Mucosa of rectum (tissue), 2 donors: Measurements from ENCODE around the gene PRPF40B.
A peak's percentile ranks its signal among the peaks of the same experiment; 100 is the strongest.
"Not testable (repeated sequence)": the region's sequence is repeated elsewhere in the genome, so short reads cannot be mapped to it uniquely, and the experiment has no call there.

Source experiments
- H3K27ac ChIP-seq, 2 donors: one replicate each; pipeline ENCODE4 v1.7.0; 2013; ENCODE audit warnings: inconsistent platforms in 2 of 2, low read depth in 2 of 2, low read length in 2 of 2
- H3K27me3 ChIP-seq, 2 donors: one replicate each; pipeline ENCODE4 v1.7.0; 2013; ENCODE audit warnings: low read length in 2 of 2; ENCODE audit not compliant: control insufficient read depth in 2 of 2, insufficient read depth in 2 of 2
- H3K36me3 ChIP-seq, 2 donors: one replicate each; pipeline ENCODE4 v1.7.0; 2013; ENCODE audit warnings: low read length in 2 of 2; ENCODE audit not compliant: control insufficient read depth in 2 of 2, insufficient read depth in 2 of 2
- H3K4me1 ChIP-seq, 2 donors: one replicate each; pipeline ENCODE4 v1.7.0; 2013; ENCODE audit warnings: low read length in 2 of 2, mild to moderate bottlenecking in 1 of 2; ENCODE audit not compliant: control insufficient read depth in 2 of 2, insufficient read depth in 2 of 2
- H3K4me3 ChIP-seq, 2 donors: one replicate each; pipeline ENCODE4 v1.7.0; 2013; ENCODE audit warnings: low read length in 2 of 2
- H3K9ac ChIP-seq, 2 donors: one replicate each; pipeline ENCODE4 v1.7.0; 2013; ENCODE audit warnings: low read length in 2 of 2, low read depth in 1 of 2, mild to moderate bottlenecking in 1 of 2
- H3K9me3 ChIP-seq, 2 donors: one replicate each; pipeline ENCODE4 v1.7.0; 2013; ENCODE audit warnings: low read length in 2 of 2; ENCODE audit not compliant: control insufficient read depth in 2 of 2
- donor health status: healthy.
- donor health status: Normal muscosa, but diverticular disease.

PRPF40B gene

GRCh38 chr12:49609059-49609874, 14.1 kb upstream of the PRPF40B start:
- no peaks in the 10 kb centered on the region for H3K36me3 ChIP-seq
- H3K27me3 ChIP-seq = no peaks in the 10 kb centered on the region

GRCh38 chr12:49609875-49610154, 13.5 kb upstream of the PRPF40B start:
- H3K27ac ChIP-seq = no peak overlapping the region
- H3K4me3 ChIP-seq = no peak overlapping the region
- H3K36me3 ChIP-seq = no peaks in the 10 kb centered on the region
- H3K9ac ChIP-seq = no peak overlapping the region
- H3K9me3 ChIP-seq = no peaks in the 10 kb centered on the region
- no peaks in the 10 kb centered on the region for H3K27me3 ChIP-seq
- H3K4me1 ChIP-seq = no peaks in the 10 kb centered on the region

More at GRCh38 chr12:49609059-49609874, 14.1 kb upstream of the PRPF40B start:
- Histone ChIP-seq H3K4me1 (no peaks in the 10 kb centered on the region), H3K27ac (no peak overlapping the region), H3K9ac (no peak overlapping the region), H3K9me3 (no peaks in the 10 kb centered on the region), H3K4me3 (no peak overlapping the region)

GRCh38 chr12:49610785-49611184, 12.6 kb upstream of the PRPF40B start:
- not testable (repeated sequence) for H3K4me1 ChIP-seq, H3K36me3 ChIP-seq, H3K9ac ChIP-seq, H3K27ac ChIP-seq, H3K27me3 ChIP-seq, H3K9me3 ChIP-seq, H3K4me3 ChIP-seq

- Histone ChIP-seq H3K27ac (no peak overlapping the region), H3K9me3 (no peaks in the 10 kb centered on the region)
Observed at GRCh38 chr12:49612210-49612609, 11.2 kb upstream of the PRPF40B start.

GRCh38 chr12:49615725-49616124, 7.6 kb upstream of the PRPF40B start:
- Histone ChIP-seq H3K4me1 (no peaks in the 10 kb centered on the region), H3K27ac (no peak overlapping the region), H3K27me3 (peaks cover 0 to 2% of the 10 kb centered on the region in 2 donors), H3K36me3 (no peaks in the 10 kb centered on the region), H3K4me3 (no peak overlapping the region), H3K9ac (no peak overlapping the region), H3K9me3 (no peaks in the 10 kb centered on the region)

More at GRCh38 chr12:49612210-49612609, 11.2 kb upstream of the PRPF40B start:
- Histone ChIP-seq H3K9ac (no peak overlapping the region), H3K36me3 (no peaks in the 10 kb centered on the region), H3K4me3 (no peak overlapping the region), H3K27me3 (no peaks in the 10 kb centered on the region), H3K4me1 (no peaks in the 10 kb centered on the region)

- no peaks in the 10 kb centered on the region for H3K9me3 ChIP-seq
- H3K36me3 ChIP-seq = no peaks in the 10 kb centered on the region
- no peak overlapping the region for H3K27ac ChIP-seq
- peaks cover 0 to 2% of the 10 kb centered on the region in 2 donors for H3K27me3 ChIP-seq
- no peak overlapping the region for H3K9ac ChIP-seq
- peaks cover 2 to 3% of the 10 kb centered on the region in 2 donors for H3K4me1 ChIP-seq
- no peak overlapping the region for H3K4me3 ChIP-seq
Observed at GRCh38 chr12:49616533-49617219, 6.7 kb upstream of the PRPF40B start.

GRCh38 chr12:49618576-49618975, 4.8 kb upstream of the PRPF40B start:
- no peaks in the 10 kb centered on the region for H3K36me3 ChIP-seq
- peaks cover 0 to 2% of the 10 kb centered on the region in 2 donors for H3K27me3 ChIP-seq
- no peak overlapping the region for H3K9ac ChIP-seq
- no peak overlapping the region for H3K27ac ChIP-seq
- H3K4me3 ChIP-seq = no peak overlapping the region
- H3K4me1 ChIP-seq = peaks cover 7 to 11% of the 10 kb centered on the region in 2 donors
- H3K9me3 ChIP-seq = no peaks in the 10 kb centered on the region

- no peaks in the 10 kb centered on the region for H3K9me3 ChIP-seq
- H3K4me1 ChIP-seq = peaks cover 7 to 11% of the 10 kb centered on the region in 2 donors
- H3K27ac ChIP-seq = no peak overlapping the region
- H3K4me3 ChIP-seq = no peak overlapping the region
- H3K27me3 ChIP-seq = peaks cover 0 to 2% of the 10 kb centered on the region in 2 donors
- H3K9ac ChIP-seq = no peak overlapping the region
- no peaks in the 10 kb centered on the region for H3K36me3 ChIP-seq
Observed at GRCh38 chr12:49619286-49619685, 4.1 kb upstream of the PRPF40B start.

- Histone ChIP-seq H3K9me3 (no peaks in the 10 kb centered on the region), H3K9ac (peak overlapping the region; percentile 66 to 73), H3K27ac (peak overlapping the region; percentile 75 to 79), H3K4me1 (peaks cover 7 to 11% of the 10 kb centered on the region in 2 donors), H3K36me3 (no peaks in the 10 kb centered on the region), H3K4me3 (peak overlapping the region; percentile 66 to 89), H3K27me3 (peaks cover 0 to 2% of the 10 kb centered on the region in 2 donors)
Observed at GRCh38 chr12:49621651-49622500, 1.5 kb upstream of the PRPF40B start.
